HL-60/S4 treated with retinoic acid at 250 ng/mL for 4 days and 3 days (cell line): Measurements from ENCODE around the gene ALG6.
"Not testable (repeated sequence)": the region's sequence is repeated elsewhere in the genome, so short reads cannot be mapped to it uniquely, and the experiment has no call there.

Experiments used
- in situ Hi-C: fragments of 300-500 bp; cut with MboI; formaldehyde crosslinking; loops from 2 replicates; pipeline ENCODE4 v1.7.0; 2022; ENCODE audit warnings: low sequenced_read_pairs

Gene ALG6

GRCh38 chr1:63411066-63411465, 43.6 kb downstream of the ALG6 start:
- in situ Hi-C loops, result no loop called here

- in situ Hi-C loops, result no loop called here
Observed at GRCh38 chr1:63413394-63413793, 46.0 kb downstream of the ALG6 start.

GRCh38 chr1:63414691-63415365, 47.4 kb downstream of the ALG6 start:
- in situ Hi-C loops, result no loop called here

- in situ Hi-C loops, result no loop called here
Observed at GRCh38 chr1:63418101-63418500, 50.7 kb downstream of the ALG6 start.

- in situ Hi-C loops, result not testable (repeated sequence)
Observed at GRCh38 chr1:63420746-63421145, 53.3 kb downstream of the ALG6 start.

- in situ Hi-C loops, result no loop called here
Observed at GRCh38 chr1:63423649-63424048, 56.2 kb downstream of the ALG6 start.

GRCh38 chr1:63428815-63429214, 61.4 kb downstream of the ALG6 start:
- in situ Hi-C loops, result no loop called here

GRCh38 chr1:63429281-63429680, 61.9 kb downstream of the ALG6 start:
- in situ Hi-C loops, result no loop called here

- in situ Hi-C loops, result no loop called here
Observed at GRCh38 chr1:63435161-63435560, 67.7 kb downstream of the ALG6 start.

- in situ Hi-C loops, result no loop called here
Observed at GRCh38 chr1:63442141-63442475, 74.7 kb downstream of the ALG6 start.

- in situ Hi-C loops, result no loop called here
Observed at GRCh38 chr1:63448731-63449246, 81.4 kb downstream of the ALG6 start.

- in situ Hi-C loops, result no loop called here
Observed at GRCh38 chr1:63450416-63450815, 83.0 kb downstream of the ALG6 start.

GRCh38 chr1:63453232-63453631, 85.8 kb downstream of the ALG6 start:
- in situ Hi-C loops, result no loop called here

- in situ Hi-C loops, result no loop called here
Observed at GRCh38 chr1:63454269-63454668, 86.8 kb downstream of the ALG6 start.

GRCh38 chr1:63458750-63459149, 91.3 kb downstream of the ALG6 start:
- in situ Hi-C loops, result no loop called here

- in situ Hi-C loops, result no loop called here
Observed at GRCh38 chr1:63461661-63462230, 94.3 kb downstream of the ALG6 start.

GRCh38 chr1:63463248-63463647, 95.8 kb downstream of the ALG6 start:
- in situ Hi-C loops, result no loop called here

GRCh38 chr1:63466181-63466580, 98.8 kb downstream of the ALG6 start:
- in situ Hi-C loops, result no loop called here

GRCh38 chr1:63466759-63467158, 99.3 kb downstream of the ALG6 start:
- in situ Hi-C loops, result no loop called here

- in situ Hi-C loops, result not testable (repeated sequence)
Observed at GRCh38 chr1:63468683-63469082, 101.3 kb downstream of the ALG6 start.

- in situ Hi-C loops, result no loop called here
Observed at GRCh38 chr1:63475761-63476160, 108.3 kb downstream of the ALG6 start.

- in situ Hi-C loops, result no loop called here
Observed at GRCh38 chr1:63480057-63480456, 112.6 kb downstream of the ALG6 start.

- in situ Hi-C loops, result no loop called here
Observed at GRCh38 chr1:63486629-63487028, 119.2 kb downstream of the ALG6 start.
